GM10248 (cell line): Measurements from ENCODE around the gene GABRB3.

Source experiments
- CTCF ChIA-PET: fragments of 300-600 bp; sonication (Branson Sonifier 250); formaldehyde crosslinking; extraction: SDS; loops from one replicate; lab custom pipeline; 2021; ENCODE audit warnings: antibody characterized with exemption; lab: Yijun Ruan, JAX
- POLR2A ChIA-PET: fragments of 350-650 bp; sonication (Branson Sonifier 250); formaldehyde crosslinking; extraction: SDS; loops from one replicate; lab custom pipeline; 2020; ENCODE audit warnings: antibody characterized with exemption; lab: Yijun Ruan, JAX
- DNase-seq: peaks from one replicate; pipeline ENCODE4 v3.0.0; 2012; ENCODE audit errors: extremely low spot score
- CTCF ChIP-seq: IDR thresholded peaks from 2 replicates; pipeline ENCODE4 v1.5.1; 2012; ENCODE audit warnings: mild to moderate bottlenecking, low read depth; ENCODE audit errors: extremely low read depth, missing control alignments, control extremely low read depth

Gene GABRB3

GRCh38 chr15:26504009-26504408 lies 268.9 kb downstream of the GABRB3 start:
- ChIA-PET CTCF (no interaction called here), POLR2A (no interaction called here)
- DNase-seq, result no peak
- no peak for TF ChIP-seq CTCF
